Lung microvascular endothelial cell (primary cell): ENCODE measurements around the gene ADGRB3. TPM values are rescaled to one million over a fixed set of nuclear protein-coding genes. Genes with fewer than 3 reads are reported as not detected.
A peak's percentile ranks its signal among the peaks of the same experiment; 100 is the strongest.
"Not testable (repeated sequence)": the region's sequence is repeated elsewhere in the genome, so short reads cannot be mapped to it uniquely, and the experiment has no call there.

Experiments used
- DNase-seq, 2 donors: peaks; one replicate each; pipeline versions ENCODE4 v3.0.0 to v3.0.0-alpha.2; 2010; ENCODE audit warnings: low read depth in 2 of 2
- total RNA-seq: library from RNA; depleted of rRNA; stranded (reverse); fragments of >200 nt; gene quantifications from 2 replicates; pipeline ENCODE4 v1.2.1, GENCODE V29; 2014

ADGRB3 gene
- total RNA-seq, 1 donor from 2014 or later, result not detected

DNA sequence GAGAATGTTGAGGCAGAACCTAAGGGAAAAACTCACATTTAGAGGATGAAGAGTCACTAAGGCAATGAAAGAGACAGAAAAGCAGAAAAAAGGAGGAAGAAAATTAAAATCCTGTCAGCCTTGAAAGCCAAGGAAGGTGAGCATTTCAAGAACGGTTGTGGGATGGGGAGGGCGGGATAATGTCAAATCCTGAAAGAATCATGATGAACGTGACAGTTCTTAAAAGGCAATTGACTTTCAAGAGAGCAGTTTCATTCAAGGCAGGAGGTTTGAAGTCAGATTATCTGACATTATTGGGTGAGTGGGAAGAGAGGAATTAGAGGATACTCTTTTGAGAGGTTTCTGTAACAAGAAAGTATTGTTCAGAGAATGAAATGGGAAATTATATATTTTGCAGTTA, 284.5 kb downstream of the ADGRB3 start:
- no peak for DNase-seq

DNA sequence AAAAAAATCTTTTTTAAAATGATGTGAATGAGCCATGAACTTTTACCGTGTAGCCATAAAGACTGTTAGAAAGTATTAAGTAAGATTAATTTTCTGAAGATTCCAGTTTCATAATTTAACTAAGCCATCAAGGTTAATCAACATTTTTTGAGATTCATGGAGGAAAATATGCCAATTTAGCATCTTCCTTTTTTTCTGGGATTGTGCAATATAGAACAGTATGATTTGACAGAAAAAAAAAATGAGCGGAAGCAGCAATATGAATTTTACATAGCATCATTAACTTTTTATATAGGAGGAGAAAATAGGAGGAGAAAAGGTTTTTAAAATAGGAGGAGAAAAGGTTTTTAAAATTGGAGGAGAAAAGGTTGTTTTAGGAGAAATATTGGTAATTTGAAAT, 306.3 kb downstream of the ADGRB3 start:
- DNase-seq, result no peak

DNA sequence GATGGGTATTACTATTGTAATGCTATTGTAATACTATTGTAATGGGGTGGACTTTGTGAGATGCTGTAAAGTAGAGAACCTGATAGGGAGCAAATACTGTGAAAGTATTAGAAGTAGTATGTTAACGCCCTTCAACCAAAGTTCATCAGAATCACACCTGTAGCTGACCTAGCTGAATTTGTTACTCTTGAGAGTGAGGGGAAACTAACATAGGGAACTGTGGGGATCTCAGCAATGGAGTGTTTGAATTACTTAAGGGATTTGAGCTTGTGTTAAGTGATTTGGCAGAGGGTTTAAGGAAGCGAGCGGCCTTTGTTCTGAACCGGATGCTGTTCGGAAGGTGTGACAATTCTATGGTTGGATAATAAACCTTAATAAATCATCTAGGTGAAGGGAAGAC, 312.6 kb downstream of the ADGRB3 start:
- DNase-seq, result no peak

DNA sequence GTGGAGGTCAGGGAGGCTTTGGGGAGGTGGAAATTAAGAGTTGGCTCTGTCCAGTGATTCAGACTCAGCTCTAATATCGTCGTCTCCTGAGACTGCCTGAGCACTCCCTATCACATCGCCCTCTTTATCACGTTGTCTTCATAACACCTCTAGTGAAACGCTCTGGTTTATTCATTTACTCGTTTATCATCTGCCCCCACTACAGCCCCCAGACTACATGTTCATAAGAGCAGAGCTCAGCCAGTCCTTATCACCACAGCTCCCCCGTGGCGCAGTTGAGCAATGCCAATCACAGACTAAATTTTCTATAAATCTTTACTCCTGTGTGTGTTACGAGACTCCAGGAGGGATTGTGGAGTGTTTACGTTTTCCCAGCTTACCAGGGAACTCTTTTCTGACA, 316.2 kb downstream of the ADGRB3 start:
- no peak for DNase-seq

DNA sequence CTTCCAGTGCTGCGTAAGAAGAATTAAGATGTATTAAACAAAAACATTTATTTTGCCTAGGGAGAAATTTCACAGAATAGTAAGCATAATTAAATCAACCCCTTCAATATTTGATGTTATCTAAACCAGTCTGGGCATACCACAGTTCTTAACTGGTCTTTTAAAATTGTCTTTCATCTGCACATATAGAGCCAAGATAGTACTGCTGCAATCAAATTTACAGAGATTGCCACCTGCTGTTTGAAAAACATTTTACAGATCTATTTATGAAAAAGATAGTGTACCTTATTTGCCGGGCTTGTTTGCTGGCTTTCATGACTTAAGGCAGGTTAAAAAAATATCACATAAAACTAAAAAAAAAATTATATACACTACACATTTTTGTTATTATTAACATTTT, 323.2 kb downstream of the ADGRB3 start:
- DNase-seq, result peak in 1 of 2 donors; percentile 4

DNA sequence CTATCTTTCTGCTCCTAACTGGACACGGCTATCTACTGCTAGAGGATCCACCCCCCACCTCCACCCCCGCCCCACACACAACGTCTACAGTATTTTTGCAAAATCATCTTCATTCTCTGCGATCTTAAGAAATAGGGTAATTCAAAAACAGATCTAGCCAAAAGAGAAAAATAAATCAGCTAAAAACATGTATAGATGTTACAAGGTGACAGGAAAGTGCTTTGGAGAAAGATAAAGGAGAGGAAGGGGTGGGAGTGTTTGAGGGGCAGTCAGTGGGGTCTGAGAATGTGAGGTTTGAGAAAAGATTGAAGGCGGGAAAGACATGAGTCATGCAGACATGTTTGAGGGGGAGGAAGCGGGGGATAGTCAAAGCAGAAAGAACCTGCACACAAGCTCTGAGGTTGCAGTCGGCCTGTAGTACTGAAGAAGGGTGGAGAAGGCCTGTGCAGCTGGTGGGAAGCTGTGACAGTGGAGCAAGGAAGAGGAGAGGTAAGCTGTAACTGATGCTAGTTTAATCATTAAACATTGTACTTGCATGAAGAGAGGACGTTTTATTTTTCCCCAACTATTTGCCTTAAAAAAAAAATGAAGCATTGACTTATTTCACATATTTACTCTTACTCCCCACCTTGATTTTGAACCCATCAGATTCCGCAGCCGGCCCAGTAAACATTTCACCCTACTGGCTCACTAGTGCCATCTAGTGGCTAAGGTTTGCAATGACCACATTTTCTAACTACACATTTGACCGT, 332.6 kb downstream of the ADGRB3 start:
- peak; percentile 50 to 68 for DNase-seq

DNA sequence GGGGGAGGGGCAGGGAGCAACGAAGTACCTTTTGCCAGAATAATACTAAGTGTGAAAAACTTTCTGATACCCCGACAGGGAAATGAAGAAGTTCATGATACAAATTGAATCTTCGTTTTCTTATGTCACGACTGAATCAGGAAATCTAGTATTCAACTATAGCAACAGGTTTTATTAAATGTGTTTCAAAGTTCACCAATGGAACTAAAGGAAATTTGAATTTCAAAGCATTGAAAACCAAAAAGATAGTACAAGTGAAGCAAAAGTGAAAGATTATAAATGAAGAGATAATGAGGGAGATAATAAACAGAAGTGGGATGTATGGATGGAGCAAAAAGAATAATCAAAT, 333.2 kb downstream of the ADGRB3 start:
- DNase-seq, result no peak

DNA sequence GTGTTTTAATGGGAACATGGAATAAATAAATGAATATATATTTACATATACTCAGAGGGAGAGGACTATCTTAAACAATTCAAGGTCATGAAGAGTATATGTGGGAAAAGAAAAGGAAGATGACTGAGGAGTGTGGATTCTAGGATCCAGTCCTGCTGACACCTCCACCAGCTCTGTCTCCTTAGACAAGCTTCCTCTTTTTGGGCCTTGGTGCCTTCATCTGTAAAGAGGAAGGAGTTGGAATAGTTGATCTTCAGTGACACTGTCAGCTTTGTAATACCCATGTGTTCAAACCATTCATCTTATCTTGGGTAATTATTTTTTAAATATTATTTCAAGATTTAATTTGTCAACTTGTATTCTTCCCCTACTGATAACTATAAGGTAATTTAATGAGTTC, 338.0 kb downstream of the ADGRB3 start:
- no peak for DNase-seq

DNA sequence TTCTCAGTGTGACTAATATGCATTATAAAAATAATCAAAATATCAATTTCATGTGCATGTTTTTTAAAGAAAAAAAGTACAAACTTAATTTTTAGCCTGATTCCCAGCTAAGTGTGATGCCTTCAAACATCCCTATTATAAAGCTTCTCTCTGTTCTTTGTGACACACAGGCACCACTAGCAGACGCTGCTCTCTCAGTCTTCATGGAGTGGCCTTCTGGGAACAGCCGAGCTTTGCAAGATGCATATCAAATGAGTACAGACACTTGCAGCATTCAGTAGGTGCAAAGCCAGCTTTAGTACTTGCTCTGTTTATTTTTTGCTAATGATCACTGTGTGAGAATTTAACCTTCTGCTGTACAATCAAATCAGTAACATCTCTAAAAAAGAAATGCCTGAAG, 340.0 kb downstream of the ADGRB3 start:
- DNase-seq, result no peak

DNA sequence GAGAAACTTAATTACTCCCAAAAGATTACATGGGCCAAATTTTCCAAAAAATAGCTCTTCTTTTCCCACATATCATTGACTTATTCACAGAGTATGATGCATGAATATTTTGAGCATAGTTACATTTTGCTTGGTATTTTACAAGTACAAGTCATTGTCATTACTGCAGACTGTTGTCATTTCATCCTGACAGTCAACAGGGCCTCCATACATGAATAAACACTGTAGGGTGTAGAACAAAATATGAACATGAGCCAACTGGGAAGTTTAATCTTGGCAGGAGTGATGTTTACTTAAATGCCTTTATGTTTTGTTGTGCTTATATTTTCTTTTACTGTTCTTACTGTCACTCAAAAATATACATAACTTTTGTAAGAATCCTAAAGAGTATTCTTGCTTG, 340.7 kb downstream of the ADGRB3 start:
- no peak for DNase-seq

DNA sequence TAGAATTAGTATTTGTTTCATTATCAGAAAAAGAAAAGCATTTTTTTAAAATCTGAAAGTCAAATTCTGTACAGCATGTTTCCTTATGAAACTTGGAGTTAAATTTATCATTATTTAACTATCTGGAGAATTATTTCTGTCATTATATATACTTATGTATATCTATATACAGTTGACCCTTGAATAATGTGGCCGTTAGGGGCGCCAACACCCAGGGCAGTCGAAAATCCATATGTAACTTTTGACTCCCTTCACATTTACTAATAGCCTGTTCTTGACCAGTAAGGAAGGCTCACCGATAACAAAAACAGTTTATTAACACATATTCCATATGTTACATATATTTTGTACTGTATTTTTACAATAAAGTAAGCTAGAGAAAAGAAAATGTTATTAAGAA, 341.2 kb downstream of the ADGRB3 start:
- DNase-seq, result no peak

DNA sequence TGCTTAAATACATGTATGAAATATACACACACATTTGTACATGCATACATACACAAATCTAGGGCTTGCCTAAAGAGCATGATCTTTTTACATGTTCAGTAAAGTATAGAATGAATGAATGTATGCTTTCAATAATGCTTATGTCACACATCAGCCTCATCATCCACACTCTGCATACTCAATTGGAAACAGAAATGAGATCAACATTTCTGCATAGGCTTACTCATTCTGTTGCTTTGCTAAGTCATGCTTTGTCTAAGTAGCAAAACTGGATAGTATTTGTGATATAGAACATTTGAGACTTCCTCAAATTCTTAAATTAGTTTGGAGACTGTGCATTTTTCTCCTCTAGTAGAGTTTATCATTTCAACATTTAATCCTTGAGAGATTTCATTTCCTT, 343.3 kb downstream of the ADGRB3 start:
- no peak for DNase-seq

DNA sequence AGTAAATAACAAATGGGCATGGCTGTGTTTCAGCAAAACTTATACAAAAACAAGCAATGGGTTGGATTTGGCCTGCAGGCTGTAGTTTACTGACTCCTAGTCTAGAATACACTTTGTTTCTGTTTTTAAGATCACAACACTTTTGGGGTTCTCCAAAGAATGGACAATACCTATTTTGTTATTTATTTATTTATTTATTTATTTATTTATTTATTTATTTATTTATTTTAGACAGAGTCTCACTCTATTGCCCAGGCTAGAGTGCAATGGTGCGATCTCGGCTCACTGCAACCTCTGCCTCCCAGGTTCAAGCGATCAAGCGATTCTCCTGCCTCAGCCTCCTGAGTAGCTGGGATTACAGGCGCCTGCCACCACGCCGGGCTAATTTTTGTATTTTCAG, 346.6 kb downstream of the ADGRB3 start:
- not testable (repeated sequence) for DNase-seq

DNA sequence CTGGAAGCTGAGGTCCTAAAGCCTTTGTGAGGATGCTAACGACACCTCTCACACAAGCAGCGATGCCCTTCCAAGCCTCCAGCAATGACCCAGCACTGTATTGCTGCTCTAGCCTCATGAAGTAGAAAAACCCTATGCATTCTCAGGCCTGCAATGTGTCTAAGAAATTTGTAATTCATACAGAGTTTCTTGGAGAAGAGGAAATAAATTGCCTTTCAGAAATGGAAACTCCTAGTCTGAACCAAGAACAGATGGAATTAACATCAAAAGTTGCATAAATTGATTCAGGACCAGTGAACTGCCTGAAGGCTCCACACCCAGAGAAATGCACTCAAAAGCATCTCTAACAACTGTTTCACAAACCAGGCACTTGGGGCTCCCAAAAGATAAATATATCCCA, 353.6 kb downstream of the ADGRB3 start:
- no peak for DNase-seq

DNA sequence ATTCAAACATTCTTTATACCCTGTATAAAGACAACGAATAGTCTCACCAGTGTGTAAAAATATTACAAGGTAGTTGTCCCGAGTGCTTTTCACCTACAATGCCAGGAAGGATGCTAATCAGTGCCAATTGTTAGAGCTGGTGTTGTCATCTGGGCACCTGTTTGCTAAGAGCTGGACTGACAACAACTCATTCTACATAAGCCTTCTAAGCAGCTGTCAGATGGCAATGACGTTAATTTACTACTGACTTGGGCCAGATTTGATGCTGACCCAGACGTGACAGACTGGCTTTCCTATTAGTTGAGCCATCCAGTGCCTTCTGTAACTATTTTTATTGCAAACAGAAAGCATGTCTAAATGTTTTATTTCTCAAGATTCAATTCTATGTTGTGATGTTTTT, 355.2 kb downstream of the ADGRB3 start:
- no peak for DNase-seq

DNA sequence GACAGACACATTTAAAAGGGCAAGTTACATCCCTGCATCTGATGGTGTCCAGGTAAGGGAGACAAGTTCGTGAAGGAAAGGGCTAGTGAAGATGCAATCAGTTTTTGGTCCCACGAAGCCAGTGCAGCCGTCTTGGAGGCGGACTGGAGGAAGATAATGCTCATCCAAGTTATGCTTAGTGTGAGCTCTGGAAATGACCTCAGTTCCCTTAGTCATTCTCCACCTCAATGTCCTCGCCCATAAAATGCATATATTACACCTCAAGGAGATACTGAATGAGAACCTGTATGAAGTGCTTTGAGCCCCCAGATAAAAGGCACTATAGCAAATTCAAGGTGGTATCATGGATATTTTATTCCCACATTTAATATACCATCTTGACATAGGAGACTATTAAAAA, 358.8 kb downstream of the ADGRB3 start:
- DNase-seq, result no peak

DNA sequence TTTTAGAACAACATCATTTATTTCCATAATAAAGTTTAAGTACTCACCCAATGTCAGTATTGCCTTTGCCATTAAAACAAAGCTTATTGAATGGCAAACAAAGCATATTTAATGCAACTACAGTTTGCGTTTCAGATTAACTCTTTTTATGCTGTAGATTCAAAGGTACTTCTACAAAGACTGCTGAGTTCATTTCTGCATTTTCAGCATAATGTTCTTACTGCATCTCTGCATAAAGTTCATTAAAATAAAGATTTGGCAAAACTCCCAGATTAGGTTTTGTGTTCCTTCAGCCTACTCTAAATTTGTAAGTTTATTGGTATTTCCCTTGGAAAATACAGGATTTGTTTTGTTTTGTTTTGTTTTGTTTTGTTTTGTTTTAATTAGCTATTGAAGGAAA, 359.4 kb downstream of the ADGRB3 start:
- DNase-seq, result no peak

DNA sequence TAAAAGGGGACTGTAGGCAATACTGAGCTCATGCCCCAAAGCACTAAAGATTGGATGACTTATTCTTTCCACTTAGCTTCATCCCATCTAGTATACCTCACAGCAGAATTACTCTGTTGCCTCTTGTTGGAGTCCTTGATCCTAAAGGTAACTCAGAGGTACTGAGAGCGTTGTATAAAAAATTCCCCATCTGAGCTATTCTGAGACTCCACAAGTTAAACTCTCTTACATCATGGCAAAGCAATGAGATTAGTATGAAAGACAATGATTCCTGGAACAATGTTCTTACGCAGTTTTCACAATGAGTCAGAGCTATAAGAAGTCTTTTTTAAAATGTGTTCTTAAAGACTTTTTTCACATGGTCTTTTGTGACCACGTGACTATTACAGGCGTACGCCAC, 370.1 kb downstream of the ADGRB3 start:
- DNase-seq, result no peak

DNA sequence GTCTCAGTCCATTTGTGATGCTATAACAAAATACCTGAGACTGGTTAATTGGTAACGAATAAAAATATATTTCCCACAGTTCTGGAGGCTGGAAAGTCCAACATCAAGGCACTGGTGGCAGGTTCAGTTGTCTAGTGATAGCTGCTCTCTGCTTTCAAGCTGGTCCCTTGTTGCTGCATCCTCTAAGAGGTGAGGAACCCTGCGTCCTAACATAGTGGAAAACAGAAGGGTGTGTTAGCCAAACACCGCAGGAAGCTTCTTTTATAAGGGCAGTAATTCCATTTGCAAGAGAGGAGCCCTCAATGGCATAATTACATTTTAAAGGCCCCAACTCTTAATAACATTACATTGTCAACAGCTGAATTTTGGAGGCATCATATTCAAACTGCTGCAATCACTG, 372.7 kb downstream of the ADGRB3 start:
- no peak for DNase-seq

DNA sequence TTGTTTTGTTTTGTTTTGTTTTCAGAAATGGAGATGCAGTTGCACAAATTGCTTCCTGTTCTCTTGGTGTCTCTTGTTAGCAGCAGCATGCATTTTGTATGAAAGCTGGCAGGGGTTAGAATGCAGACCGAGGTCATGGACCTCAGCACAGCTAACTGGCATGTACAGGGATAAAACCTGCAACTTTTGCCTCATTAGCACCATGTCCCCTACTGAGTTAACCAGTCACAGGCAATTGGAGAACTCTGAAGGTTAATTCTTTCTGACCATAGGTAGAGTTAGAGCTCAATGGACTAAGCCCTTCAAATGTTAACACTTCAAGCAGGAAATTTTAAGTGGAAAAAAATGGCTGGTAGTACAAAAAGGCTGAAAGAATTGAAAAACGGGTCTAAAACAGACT, 377.1 kb downstream of the ADGRB3 start:
- no peak for DNase-seq

DNA sequence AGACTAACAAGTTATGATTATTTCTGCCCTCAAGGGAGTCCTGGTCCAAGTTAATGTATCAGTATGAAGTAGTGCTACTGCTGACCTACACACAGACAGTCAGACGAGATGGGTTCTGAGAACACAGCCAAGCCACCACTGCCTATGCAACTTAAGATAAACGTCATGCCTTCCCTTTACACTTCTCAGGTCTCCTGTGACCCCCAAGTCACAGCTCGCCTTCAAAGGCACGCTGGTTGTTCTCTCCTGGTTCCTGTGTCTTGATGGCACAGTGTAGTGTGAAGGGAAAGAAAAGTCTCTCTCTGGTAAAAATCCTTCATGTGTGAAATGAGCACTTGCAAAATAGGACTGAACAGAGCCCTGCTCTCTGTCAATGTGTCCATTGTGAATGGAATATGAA, 377.8 kb downstream of the ADGRB3 start:
- DNase-seq, result no peak

DNA sequence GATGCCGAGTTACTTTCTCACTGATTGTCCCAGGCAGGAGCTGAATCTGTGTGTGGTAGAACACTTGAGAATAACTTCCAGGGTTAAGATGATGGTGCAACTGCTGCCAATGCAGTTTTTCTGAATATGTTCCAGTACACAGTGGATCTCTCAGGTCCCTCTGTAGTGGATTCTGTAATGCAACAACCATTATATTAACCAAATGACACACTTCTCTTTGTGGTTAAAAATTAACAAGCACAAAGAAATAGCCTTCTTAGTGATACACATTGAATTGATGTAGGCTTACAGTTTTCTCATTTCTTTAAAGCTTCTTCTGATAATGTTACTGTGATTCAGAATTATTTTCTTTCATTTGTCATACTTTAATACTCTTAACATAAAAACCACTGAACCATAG, 383.8 kb downstream of the ADGRB3 start:
- DNase-seq, result no peak

DNA sequence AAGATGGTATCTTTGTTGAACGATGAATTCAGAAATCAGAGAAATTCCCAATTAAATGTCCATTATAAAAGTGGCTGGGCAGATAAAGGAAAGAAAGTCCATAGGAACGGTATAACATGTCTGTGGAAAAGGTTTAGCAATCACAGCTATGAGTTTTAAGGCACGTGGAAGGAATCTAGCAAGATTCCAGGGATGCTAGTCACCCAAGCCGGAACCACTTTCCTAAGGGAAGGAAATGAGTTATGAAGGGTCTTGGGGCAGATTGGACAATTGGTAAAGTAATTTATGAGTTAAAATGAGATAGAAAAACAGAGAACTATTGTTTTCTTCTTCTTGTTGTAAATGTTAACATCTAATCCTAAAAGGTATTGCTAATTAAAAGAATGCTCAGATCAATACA, 384.8 kb downstream of the ADGRB3 start:
- peak in 1 of 2 donors; percentile 74 for DNase-seq

DNA sequence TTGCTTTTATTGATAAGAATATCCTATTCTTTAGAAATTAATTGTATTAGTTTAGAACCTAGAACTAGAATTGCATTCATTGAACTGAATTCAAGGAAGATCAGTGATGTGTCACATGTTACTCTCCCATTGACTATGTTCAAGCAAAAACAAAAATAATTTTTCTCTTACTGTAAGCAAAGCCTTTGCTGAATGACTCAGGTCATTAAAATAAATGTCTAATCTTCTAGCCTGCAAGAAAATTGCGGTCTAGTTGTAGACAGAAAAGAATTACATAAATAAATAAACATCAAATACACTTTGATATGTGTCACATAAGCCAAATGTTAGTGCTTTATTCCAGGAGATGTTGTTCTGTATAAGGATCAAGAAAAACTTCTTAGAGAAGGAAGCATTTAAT, 387.9 kb downstream of the ADGRB3 start:
- peak in 1 of 2 donors; percentile 50 for DNase-seq
